Measurements from ENCODE around the gene LRRC31. TPM values are rescaled to one million over a fixed set of nuclear protein-coding genes. Genes with fewer than 3 reads are reported as not detected.

The LRRC31 gene
- total RNA-seq, 3 donors from 2014 or later: 0.29 to 7.5 TPM; not detected in 1

DNA sequence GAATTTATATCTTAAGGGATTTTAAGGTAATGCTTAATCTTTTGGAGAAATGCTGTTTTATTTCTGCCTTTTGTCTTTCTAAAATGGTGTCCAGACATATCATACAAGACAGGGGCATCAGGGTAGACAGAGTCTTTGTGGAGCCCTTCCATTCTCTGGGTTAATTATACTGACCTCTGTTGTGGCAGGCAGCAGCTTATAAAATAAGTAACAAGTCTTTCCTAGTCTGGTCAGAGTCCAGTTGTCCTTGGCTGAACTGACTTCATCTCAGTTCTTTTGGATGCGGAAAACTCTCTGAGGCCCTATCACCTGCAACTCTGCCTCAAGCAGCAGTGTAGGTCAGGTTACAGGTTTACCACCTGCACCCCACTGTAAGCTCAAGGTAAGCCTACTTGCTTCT lies 77.4 kb downstream of the LRRC31 start:
- H3K9me3 ChIP-seq: no peaks in the 10 kb centered on the region
- no peaks in the 10 kb centered on the region for H3K4me1 ChIP-seq
- TF ChIP-seq POLR2A (IDR thresholded peaks at IDR 0.05): no peak
- TF ChIP-seq POLR2AphosphoS5 (IDR thresholded peaks at IDR 0.05): no peak
- TF ChIP-seq, protein P1, sequence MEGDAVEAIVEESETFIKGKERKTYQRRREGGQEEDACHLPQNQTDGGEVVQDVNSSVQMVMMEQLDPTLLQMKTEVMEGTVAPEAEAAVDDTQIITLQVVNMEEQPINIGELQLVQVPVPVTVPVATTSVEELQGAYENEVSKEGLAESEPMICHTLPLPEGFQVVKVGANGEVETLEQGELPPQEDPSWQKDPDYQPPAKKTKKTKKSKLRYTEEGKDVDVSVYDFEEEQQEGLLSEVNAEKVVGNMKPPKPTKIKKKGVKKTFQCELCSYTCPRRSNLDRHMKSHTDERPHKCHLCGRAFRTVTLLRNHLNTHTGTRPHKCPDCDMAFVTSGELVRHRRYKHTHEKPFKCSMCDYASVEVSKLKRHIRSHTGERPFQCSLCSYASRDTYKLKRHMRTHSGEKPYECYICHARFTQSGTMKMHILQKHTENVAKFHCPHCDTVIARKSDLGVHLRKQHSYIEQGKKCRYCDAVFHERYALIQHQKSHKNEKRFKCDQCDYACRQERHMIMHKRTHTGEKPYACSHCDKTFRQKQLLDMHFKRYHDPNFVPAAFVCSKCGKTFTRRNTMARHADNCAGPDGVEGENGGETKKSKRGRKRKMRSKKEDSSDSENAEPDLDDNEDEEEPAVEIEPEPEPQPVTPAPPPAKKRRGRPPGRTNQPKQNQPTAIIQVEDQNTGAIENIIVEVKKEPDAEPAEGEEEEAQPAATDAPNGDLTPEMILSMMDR (IDR thresholded peaks at IDR 0.05): no peak
- H3K4me3 ChIP-seq: no peak overlapping the region
- intact Hi-C loops (cut with DNase I; ENCODE audit: low total_unique reads): no loop called here
- H3K27ac ChIP-seq: no peak overlapping the region
- no peaks in the 10 kb centered on the region for H3K27me3 ChIP-seq
- H3K36me3 ChIP-seq: peaks cover 3% of the 10 kb centered on the region
- no peak for DNase-seq (ENCODE audit: low spot score in 2 of 2)

DNA sequence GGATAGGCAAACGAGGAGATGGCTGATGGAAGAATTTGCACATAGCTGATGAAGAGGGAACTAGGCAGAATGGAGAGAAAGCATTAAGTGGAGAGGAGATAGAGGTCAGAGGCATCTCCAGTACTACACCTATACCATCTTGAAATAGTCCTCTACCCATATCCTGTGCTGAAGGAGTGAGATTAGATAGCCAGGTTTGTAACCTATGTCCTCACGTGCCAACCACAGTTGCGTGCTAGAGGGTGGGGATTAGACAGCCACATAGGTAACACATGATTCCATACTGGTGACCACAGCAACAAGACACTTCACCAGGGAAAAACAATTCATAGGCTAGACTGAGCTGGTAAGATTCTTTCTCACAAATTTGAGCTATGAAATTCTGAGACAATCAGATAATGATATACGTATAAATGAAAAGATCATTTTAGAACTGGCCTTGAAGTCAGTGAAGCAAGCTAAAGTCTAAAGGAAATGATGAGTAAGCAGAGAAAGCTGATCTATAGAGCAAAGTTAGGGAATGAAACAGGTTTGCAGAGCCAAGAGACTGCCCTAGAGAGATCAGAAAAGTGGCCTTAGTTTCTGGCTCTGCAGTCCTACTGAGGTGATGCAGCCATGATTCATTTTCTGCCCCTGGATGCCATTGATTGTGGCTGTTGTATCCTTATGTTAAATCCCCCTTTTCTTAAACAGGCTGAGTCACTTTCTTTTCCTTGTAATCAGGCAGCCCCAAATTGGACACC lies 78.9 kb downstream of the LRRC31 start:
- no peaks in the 10 kb centered on the region for H3K27me3 ChIP-seq
- no peak overlapping the region for H3K27ac ChIP-seq
- no peak overlapping the region for H3K4me3 ChIP-seq
- H3K4me1 ChIP-seq: no peaks in the 10 kb centered on the region
- peaks cover 5% of the 10 kb centered on the region for H3K36me3 ChIP-seq
- intact Hi-C loops (cut with DNase I; ENCODE audit: low total_unique reads): no loop called here
- DNase-seq (ENCODE audit: low spot score in 2 of 2): no peak
- no peak for TF ChIP-seq POLR2AphosphoS5 (IDR thresholded peaks at IDR 0.05)
- no peak for TF ChIP-seq POLR2A (IDR thresholded peaks at IDR 0.05)
- TF ChIP-seq, protein P1 (IDR thresholded peaks at IDR 0.05): no peak
- no peaks in the 10 kb centered on the region for H3K9me3 ChIP-seq

DNA sequence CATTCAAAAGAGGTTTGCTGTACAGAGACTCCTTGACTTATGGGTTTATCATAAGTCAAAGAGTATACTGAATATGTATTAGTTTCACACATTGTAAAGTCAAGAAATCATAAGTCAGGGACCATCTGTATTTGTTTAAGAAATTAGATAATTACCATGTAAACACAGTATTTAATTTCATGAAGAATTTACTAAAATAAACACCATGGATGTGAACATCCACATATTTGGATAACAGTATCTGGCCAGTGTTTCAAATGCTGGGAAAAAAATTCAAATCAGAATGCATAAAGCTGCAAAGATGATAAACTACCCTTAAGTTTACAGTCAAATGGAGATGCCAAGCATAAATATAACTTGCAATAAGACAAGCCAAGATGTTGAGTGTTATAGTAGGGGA lies 79.5 kb downstream of the LRRC31 start:
- no peak overlapping the region for H3K4me3 ChIP-seq
- H3K27ac ChIP-seq: no peak overlapping the region
- peaks cover 8% of the 10 kb centered on the region for H3K36me3 ChIP-seq
- intact Hi-C loops (cut with DNase I; ENCODE audit: low total_unique reads): no loop called here
- no peaks in the 10 kb centered on the region for H3K9me3 ChIP-seq
- no peak for TF ChIP-seq POLR2A (IDR thresholded peaks at IDR 0.05)
- TF ChIP-seq, protein P1 (IDR thresholded peaks at IDR 0.05): no peak
- no peak for TF ChIP-seq POLR2AphosphoS5 (IDR thresholded peaks at IDR 0.05)
- no peaks in the 10 kb centered on the region for H3K4me1 ChIP-seq
- no peak for DNase-seq (ENCODE audit: low spot score in 2 of 2)
- no peaks in the 10 kb centered on the region for H3K27me3 ChIP-seq

Other genes starting within 250 kb of the LRRC31 start
- 10 to 100 TPM in 2 of 3 donors, 1 to 10 TPM in 1; 7.5 to 21.6 (median 13.9) TPM for gene MECOM, start 206.2 kb downstream of the LRRC31 start, total RNA-seq
- 100 to 1,000 TPM; 125 to 194 (median 179) TPM for gene TERC, start 104.9 kb downstream of the LRRC31 start, total RNA-seq
- gene ACTRT3, start 100.4 kb downstream of the LRRC31 start, total RNA-seq: 1 to 10 TPM; 1.5 to 4.6 (median 3.3) TPM
- gene MYNN, start 96.5 kb downstream of the LRRC31 start, total RNA-seq: 10 to 100 TPM; 16.0 to 29.0 (median 18.7) TPM
- under 1 TPM in 1 of 3 donors, not detected in 2; 0.15 TPM for gene LRRIQ4, start 57.1 kb downstream of the LRRC31 start, total RNA-seq
- 1 to 10 TPM; 1.0 to 6.4 (median 4.9) TPM for gene LRRC34, start 57.0 kb downstream of the LRRC31 start, total RNA-seq
- under 1 TPM in 1 of 3 donors, not detected in 2; under 0.01 TPM for gene SAMD7, start 41.6 kb upstream of the LRRC31 start, total RNA-seq
- gene SEC62, start 96.9 kb upstream of the LRRC31 start, total RNA-seq: 100 to 1,000 TPM in 1 of 3 donors, 10 to 100 TPM in 2; 55.1 to 101 (median 56.1) TPM
- 10 to 100 TPM in 2 of 3 donors, 1 to 10 TPM in 1; 4.2 to 31.9 (median 27.9) TPM for gene GPR160, start 168.1 kb upstream of the LRRC31 start, total RNA-seq